Mesothelial cell of epicardium (in vitro differentiated cells): ENCODE measurements around the gene SNAP23. TPM values are rescaled to one million over a fixed set of nuclear protein-coding genes. Genes with fewer than 3 reads are reported as not detected.
A peak's percentile ranks its signal among the peaks of the same experiment; 100 is the strongest.

Experiments
- DNase-seq, 2 experiments: peaks; one replicate each; pipeline ENCODE4 v3.0.0; 2021; ENCODE audit warnings: low spot score in 2 of 2; ENCODE audit not compliant: unreplicated experiment in 2 of 2
- H3K27ac Mint-ChIP-seq: 2 replicates; pipeline ENCODE4 v1.8.0; 2021; ENCODE audit warnings: mixed read lengths
- H3K27me3 Mint-ChIP-seq: 2 replicates; pipeline ENCODE4 v1.8.0; 2021; ENCODE audit warnings: low read depth, mixed read lengths
- H3K36me3 Mint-ChIP-seq: 2 replicates; pipeline ENCODE4 v1.8.0; 2021; ENCODE audit warnings: mixed read lengths
- H3K4me1 Mint-ChIP-seq: 2 replicates; pipeline ENCODE4 v1.8.0; 2021; ENCODE audit warnings: mixed read lengths
- H3K4me3 Mint-ChIP-seq: 2 replicates; pipeline ENCODE4 v1.8.0; 2021; ENCODE audit warnings: mild to moderate bottlenecking, moderate library complexity, mixed read lengths
- H3K9me3 Mint-ChIP-seq: 2 replicates; pipeline ENCODE4 v1.8.0; 2021; ENCODE audit warnings: mixed read lengths
- CTCF ChIP-seq: fragments of 200-600 bp; sonication (generic); IDR thresholded peaks from one replicate; pipeline ENCODE4 v1.5.0; 2021; ENCODE audit warnings: antibody characterized with exemption; ENCODE audit not compliant: unreplicated experiment
- total RNA-seq: library from RNA; stranded (reverse); gene quantifications from 3 replicates; pipeline ENCODE4 v1.2.1, GENCODE V29; 2021

SNAP23 gene
- total RNA-seq, 1 donor from 2014 or later, result 57.1 TPM

- H3K27me3 Mint-ChIP-seq, result no peaks in the 10 kb centered on the region
- no peak for DNase-seq
- no peak overlapping the region for H3K27ac Mint-ChIP-seq
- peaks cover 22% of the 10 kb centered on the region for H3K36me3 Mint-ChIP-seq
- no peaks in the 10 kb centered on the region for H3K9me3 Mint-ChIP-seq
- no peaks in the 10 kb centered on the region for H3K4me1 Mint-ChIP-seq
- H3K4me3 Mint-ChIP-seq, result no peak overlapping the region
- TF ChIP-seq CTCF, result no peak
Measured at GRCh38 chr15:42533246-42533645, 37.8 kb downstream of the SNAP23 start.

- no peak overlapping the region for H3K4me3 Mint-ChIP-seq
- no peak for TF ChIP-seq CTCF
Measured at GRCh38 chr15:42544853-42545629, 49.6 kb downstream of the SNAP23 start.

GRCh38 chr15:42547918-42548248 is 52.4 kb downstream of the SNAP23 start:
- TF ChIP-seq CTCF, result no peak
- Mint-ChIP-seq H3K27ac (peak overlapping the region; percentile 97), H3K27me3 (no peaks in the 10 kb centered on the region), H3K4me3 (peak overlapping the region; percentile 91), H3K4me1 (peaks cover 27% of the 10 kb centered on the region), H3K36me3 (peaks cover 6% of the 10 kb centered on the region), H3K9me3 (no peaks in the 10 kb centered on the region)
- no peak for DNase-seq

More at GRCh38 chr15:42544853-42545629, 49.6 kb downstream of the SNAP23 start:
- no peak for DNase-seq
- Mint-ChIP-seq H3K27ac (no peak overlapping the region), H3K27me3 (no peaks in the 10 kb centered on the region), H3K4me1 (peaks cover 26% of the 10 kb centered on the region), H3K9me3 (no peaks in the 10 kb centered on the region), H3K36me3 (peaks cover 8% of the 10 kb centered on the region)

- H3K9me3 Mint-ChIP-seq, result no peaks in the 10 kb centered on the region
- H3K4me1 Mint-ChIP-seq, result peaks cover 27% of the 10 kb centered on the region
- peak within 1 kb of the TSS; percentile 91 for H3K4me3 Mint-ChIP-seq
- H3K36me3 Mint-ChIP-seq, result peaks cover 6% of the 10 kb centered on the region
- peak; percentile 90 to 96 for DNase-seq
- H3K27ac Mint-ChIP-seq, result peak within 1 kb of the TSS; percentile 97
- H3K27me3 Mint-ChIP-seq, result no peaks in the 10 kb centered on the region
- TF ChIP-seq CTCF, result no peak
Measured at GRCh38 chr15:42548249-42549031, 53.0 kb downstream of the SNAP23 start, which contains the start of the genes HAUS2 and LRRC57. HAUS2 (plus strand) TSS chr15:42548838; CDS start chr15:42548873, 35 bp downstream. LRRC57 (minus strand) TSS chr15:42548793; CDS start chr15:42548434, 359 bp downstream.

DNA sequence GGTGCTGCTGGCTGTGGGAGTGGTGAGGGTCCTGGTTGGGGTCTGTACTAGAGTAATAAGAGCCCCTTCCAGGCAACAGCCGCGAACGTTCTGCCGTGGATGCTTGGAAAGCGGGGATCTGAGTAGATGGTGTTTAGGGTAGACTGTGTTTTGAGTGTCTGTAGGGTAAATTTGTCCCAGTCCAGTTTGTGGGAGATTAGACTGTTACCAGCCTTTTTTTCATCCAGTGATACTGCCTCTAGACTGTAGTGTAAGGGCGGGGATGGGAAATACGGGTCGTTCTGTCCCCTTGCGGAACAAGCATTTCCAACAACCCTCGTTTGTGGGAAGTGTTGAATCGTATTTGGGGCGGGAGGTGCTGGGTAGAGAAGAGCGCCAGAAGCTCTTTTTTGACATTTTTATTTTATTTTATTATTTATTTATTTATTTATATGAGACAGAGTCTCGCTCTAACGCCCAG is 53.6 kb downstream of the SNAP23 start:
- no peak for DNase-seq
- H3K4me1 Mint-ChIP-seq, result peaks cover 27% of the 10 kb centered on the region
- peak overlapping the region; percentile 97 for H3K27ac Mint-ChIP-seq
- H3K27me3 Mint-ChIP-seq, result no peaks in the 10 kb centered on the region
- H3K9me3 Mint-ChIP-seq, result no peaks in the 10 kb centered on the region
- no peak for TF ChIP-seq CTCF
- H3K4me3 Mint-ChIP-seq, result peak overlapping the region; percentile 91
- H3K36me3 Mint-ChIP-seq, result peaks cover 2% of the 10 kb centered on the region
